Stimulated activated CD4-positive, alpha-beta T cell treated with anti-CD3 and anti-CD28 coated beads, TNF-alpha, amount 100 ng/mL, for 24 hours (primary cell): ENCODE data around the gene SMC1B.
"Not testable (repeated sequence)": the region's sequence is repeated elsewhere in the genome, so short reads cannot be mapped to it uniquely, and the experiment has no call there.

Experiments
- DNase-seq, 3 experiments: peaks; one replicate each; pipeline ENCODE4 v3.0.0-alpha.2; 2020; ENCODE audit warnings: low read depth in 3 of 3

Gene SMC1B

DNA sequence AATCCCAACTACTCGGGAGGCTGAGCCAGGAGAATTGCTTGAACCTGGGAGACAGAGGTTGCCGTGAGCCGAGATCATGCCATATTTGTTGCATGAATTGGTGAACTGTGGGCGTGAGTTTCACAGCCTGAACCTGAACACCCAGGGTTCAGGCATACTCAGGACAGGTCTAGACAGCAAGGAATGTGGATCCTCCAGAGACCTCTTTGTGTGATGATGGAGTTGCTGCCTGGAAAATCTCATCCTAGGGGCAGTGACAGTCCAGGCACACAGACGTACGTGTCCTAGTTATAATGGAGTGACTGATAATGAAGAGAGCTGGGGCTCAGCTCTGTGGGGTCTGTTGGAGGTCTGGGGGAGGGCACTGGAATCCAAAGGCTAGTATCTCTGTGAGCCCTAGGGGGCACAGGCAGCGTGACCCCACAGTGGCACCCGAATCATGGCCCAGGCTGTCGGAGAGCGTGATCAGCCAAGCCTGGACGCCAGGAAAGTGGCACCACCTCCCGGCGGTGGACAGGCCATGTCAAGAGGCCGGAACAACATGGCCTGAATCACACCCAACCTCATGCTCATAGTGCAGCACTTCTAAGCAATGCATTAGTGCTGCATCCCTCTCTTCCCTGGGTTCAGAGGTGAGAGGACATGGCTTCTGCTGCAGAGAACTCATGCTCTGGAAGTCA, 31.8 kb upstream of the SMC1B start:
- DNase-seq = no peak

DNA sequence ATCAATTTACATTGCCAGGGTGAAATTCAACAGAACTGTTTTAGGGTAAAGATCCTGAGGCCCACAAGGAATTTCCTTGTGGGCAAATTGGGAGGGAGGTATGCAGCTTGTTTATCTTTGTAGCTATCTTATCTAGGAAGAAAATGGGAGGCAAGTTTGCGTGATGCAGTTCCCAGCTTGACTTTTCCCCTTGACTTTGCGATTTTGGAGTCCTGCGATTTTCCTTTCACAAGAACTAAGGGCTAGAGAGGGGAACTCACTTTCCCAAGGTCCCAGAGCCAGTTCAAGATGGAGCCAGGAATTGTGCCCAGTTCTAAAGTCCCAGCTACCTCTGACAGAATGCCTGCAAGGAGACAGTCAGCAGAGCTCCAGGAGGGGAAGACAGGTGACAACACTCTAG, 30.8 kb upstream of the SMC1B start:
- DNase-seq = no peak

DNA sequence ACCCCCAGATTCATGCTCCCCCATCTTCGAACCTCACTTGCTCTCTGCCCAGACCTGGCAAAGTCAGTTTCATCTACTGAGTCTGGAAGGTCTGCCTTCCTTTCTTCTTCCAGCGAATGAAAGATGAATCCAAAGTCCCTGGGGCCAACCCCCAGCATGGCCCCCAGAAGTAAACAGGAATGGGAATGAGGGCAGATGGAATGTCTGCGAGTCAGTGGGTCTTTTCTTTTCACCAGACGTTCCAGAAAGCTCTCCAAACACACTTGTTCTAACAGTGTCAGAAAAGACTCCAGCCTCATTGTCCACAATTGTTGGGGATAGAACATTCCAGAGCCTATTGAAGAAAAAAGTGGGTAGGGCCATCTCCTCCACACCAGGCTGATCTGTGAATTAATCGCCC, 28.7 kb upstream of the SMC1B start:
- DNase-seq = no peak

DNA sequence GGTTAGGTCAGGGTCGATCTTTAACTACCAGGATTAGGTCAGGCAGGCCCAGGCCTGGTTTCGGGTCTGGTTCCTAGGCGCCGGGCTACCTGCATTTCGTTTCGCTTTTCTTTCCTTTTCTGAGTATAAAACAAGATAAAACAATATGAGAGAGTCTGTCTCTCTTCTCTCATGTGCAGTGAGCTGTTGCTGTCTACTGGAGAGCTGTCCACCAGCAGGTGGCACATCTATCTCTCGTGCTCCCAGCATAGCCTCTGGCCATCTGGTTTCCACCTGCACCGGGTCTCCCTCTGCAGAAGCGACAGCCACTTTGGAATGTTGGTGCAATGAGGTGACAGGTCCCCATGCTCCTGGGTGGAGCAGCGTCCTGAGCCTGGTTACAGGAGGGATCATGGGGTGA, 27.7 kb upstream of the SMC1B start:
- peak in 1 of 3 experiments; percentile 18 for DNase-seq

DNA sequence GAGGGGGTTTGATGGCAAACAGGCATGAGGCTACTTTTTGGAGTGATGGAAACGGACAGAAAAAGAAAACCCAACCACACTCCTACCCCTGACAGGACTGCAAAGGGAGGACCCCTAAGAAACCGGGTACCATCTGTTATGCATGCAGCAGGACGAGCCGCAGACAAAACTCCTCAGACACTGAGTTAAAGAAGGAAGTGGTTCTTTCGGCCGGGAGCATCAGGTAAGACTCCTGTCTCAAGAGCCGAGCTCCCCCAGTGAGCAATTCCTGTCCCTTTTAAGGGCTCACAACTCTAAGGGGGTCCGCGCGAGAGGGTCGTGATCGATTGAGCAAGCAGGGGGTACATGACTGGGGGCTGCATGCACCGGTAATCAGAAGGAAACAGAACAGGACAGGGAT, 27.3 kb upstream of the SMC1B start:
- not testable (repeated sequence) for DNase-seq

DNA sequence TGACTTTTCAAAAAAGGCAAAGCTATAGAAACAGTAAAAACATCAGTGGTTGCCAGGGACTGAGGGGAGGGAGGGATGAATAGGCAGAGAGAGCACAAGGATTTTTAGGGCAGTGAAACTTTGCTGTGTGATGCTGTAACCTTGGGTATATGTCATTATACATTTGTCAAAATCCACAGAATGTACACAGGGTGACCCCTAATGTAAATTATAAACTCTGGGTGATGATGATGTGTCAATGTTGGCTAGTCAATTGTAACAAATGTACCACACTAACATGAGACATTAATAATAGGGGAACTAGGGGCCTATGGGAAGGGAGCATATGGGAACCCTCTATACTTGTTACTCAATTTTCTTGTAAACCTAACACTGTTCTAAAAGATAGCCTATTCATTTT, 24.9 kb upstream of the SMC1B start:
- DNase-seq = no peak

DNA sequence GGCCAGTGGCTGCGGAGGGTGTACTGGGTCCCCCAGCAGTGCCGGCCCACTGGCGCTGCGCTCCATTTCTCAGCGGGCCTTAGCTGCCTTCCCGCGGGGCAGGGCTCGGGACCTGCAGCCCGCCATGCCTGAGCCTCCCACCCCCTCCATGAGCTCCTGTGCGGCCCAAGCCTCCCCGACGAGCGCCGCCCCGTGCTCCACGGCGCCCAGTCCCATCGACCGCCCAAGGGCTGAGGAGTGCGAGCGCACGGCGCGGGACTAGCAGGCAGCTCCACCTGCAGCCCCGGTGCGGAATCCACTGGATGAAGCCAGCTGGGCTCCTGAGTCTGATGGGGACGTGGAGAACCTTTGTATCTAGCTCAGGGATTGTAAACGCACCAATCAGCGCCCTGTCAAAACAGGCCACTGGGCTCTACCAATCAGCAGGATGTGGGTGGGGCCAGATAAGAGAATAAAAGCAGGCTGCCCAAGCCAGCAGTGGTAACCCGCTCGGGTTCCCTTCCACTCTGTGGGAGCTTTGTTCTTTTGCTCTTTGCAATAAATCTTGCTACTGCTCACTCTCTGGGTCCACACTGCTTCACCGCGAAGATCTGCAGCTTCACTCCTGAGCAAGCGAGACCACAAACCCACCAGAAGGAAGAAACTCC, 23.6 kb upstream of the SMC1B start:
- DNase-seq = not testable (repeated sequence)

DNA sequence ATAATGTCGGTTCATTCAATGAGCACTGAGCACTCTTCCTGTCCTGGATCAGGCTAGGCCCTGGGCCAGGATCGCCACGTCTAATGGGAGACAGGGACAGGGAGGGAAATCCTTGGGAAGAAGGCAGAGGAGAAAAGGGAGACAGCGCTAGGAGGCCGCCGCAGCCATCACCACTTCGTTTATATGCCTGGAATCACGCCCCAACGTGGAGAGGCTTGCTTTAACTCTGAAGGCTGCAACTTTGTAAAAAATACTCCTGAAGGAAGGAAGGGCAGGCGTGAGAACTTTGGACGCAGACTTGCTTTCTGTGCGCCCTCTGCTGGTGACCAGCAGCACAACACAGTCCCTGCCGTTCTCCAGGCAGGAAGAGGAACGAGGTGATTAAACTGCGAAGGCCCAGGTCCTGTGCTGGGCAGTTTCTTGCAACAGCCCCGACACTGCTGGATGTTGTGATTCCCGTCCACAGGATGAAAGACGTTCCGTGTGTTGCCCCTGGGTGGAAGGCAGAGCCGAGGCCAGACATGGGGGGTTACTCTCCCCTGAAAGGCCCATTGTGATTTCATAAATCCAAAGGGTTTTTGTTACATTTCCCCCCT, 22.2 kb upstream of the SMC1B start:
- DNase-seq = peak; percentile 66 to 75 (median 67)

DNA sequence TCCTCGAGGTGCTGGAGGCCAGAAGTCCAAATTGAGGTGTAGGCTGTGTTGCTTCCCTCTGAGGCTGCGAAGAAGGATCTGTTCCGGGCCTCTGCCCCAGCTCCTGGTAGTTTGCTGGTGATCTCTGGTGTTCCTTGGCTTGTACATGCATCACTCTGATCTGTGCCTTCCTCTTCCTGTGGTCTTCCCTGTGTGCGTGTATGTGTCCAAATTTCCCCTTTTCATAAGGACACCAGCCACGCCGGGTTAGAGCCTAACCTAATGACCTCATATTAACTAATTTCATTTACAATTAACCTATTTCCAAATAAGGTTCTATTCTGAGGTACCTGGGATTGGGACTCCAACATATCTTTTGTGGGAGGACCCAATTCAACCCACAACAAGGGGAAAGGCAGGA, 21.6 kb upstream of the SMC1B start:
- no peak for DNase-seq

DNA sequence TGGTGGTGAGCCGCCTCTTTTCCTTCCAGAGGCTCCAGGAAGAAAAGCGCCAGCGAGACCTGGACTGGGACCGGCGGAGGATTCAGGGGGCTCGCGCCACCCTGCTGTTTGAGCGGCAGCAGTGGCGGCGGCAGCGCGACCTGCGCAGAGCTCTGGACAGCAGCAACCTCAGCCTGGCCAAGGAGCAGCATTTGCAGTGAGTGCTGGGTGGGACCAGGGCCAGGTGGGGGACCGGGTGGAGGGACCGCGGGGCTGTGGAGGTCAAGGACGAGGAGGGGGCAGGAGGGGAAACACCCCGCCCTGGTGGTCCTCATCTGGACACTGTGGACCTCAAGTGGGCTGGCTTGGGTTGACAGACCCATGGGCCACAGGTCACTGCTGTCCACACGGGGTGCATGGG, 17.5 kb upstream of the SMC1B start:
- no peak for DNase-seq

DNA sequence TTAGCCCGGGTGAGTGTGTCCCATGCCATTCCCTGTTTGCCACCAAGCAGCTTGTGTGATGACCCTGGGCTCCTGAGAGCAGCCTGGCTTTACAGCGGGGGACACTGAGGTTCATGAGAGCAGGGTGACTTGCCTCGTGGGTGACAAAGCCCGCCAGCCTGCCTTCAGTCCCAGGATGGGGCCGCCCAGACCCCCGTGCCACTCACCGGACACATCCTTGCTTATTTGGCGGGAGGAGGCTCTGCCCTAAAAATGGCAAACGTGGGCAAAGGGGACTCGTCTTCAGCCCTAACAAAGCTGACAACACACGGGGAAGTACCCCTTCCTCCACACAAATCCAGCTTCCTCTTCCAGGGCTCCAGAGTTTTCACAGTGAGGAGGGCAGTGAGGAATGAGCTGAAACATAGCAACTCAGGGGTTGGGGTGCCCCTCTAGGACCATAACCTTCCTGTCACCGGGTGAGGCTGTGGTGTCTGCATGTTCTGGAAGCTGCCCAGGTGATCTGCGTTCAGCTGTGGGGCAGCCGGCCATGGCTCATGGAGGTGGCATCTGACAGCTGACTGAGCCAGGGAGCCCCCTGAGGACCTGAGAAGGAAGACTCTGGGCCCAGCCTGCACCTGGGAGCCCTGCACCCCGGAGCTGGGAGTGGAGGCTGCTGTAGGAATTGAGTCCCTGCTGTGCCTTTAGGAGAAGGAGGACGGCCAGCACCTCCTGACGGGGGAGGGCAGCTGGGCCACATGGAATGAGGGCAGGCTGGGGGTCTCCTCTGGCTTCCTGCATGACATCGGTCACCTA, 16.8 kb upstream of the SMC1B start:
- no peak for DNase-seq

DNA sequence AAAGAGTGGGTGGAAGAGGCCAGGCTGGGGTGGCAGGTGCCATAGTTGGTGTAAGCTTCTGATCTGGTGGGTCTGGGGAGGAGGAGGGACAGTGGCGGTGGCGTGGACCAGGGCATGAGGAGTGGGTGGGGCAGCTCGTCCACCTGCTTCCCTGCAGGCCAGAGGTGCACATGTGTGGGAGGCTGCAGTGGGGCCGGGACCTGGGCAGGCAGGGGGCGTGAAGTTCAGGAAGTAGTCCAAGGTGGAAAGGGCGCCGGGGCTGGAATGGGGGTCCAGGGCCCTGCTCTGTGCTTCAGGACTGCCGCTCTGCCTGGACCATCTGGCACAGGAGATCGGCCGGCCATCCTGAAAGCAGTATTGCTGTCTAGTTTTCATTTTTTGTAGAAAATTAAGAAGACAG, 16.0 kb upstream of the SMC1B start:
- no peak for DNase-seq

DNA sequence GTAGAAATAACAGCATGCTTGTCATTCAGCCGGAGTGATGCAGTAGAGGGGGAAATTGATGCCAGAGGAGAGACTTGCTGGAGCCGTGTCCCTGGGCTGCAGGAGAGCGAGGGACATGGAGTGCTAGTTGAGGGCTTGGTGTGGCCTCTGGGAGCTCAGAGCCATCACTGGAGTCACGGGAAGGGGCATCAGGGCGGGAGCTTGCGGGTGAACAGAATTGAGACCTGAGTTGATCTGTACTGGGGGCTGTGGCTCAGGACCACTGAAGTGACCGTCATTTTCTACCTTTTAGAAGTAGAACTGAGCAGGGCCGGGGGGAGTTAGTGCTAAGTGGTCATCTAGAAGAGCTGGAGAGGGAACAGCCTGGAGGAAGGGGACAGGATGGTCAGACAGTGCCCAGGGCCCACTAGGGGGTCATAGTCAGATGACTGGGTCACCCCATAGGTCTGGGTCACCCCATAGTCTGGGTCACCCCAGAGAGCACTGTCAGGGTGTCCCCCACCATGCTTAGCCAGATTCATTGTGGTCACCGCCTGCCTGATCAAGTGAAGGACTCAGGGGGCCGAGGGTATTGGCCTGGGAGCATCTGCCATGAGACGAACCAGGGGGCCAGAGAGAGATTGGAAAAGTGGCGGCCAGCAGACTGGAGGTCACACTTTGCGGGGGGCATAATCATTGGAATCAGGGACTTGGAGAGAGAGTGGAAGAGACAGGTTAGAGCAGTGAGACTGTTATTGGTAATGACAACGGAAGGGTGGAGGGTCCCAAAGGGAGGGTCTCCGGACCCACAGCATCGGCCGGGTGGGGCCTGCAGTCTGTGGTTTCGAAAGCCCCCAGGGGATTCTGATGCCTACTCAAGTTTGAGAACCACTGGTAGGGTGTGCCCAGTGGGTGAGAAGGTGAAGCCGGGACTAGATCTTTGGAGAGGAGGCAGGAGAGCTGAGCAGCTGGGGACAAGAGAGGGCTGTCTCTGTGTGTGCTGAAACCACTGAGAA, 15.3 kb upstream of the SMC1B start:
- DNase-seq = no peak

DNA sequence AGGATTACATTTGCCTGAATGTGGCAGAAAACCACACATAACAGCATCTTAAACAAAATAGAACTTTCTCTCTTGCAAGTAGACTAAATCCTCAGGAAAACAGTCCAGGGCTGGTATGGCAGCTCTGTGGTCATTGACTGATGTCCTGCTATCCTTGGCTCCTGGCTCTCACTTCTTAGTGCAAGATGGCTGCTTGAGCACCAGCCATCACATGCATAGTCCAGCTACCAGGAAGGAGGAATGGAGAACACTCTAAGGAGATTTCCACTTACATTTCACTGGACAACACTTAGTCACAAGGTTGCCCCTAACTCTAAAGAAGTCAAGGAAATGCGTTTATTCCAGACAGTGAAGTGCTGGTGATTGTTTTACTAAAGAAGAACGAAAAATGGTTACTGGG, 13.7 kb upstream of the SMC1B start:
- no peak for DNase-seq

DNA sequence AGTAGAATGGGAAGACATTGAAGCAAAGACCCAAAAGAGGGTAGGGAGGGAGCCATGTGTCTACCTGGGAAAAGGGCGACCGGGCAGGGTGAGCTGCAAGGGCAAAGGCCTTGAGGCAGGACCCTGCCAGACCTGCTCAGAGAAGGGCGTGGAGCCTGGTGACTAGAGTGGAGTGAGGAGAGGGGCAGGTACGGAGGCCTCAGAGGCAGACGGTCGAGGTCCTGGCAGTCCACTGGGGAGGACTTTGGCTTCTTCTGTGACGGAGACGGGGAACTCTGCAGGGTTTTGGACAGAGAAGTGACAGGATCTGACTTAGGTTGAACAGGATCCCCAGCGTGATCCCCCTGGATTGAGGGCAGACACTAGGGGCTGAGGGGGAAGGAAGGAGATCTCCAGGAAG, 13.0 kb upstream of the SMC1B start:
- DNase-seq = no peak

DNA sequence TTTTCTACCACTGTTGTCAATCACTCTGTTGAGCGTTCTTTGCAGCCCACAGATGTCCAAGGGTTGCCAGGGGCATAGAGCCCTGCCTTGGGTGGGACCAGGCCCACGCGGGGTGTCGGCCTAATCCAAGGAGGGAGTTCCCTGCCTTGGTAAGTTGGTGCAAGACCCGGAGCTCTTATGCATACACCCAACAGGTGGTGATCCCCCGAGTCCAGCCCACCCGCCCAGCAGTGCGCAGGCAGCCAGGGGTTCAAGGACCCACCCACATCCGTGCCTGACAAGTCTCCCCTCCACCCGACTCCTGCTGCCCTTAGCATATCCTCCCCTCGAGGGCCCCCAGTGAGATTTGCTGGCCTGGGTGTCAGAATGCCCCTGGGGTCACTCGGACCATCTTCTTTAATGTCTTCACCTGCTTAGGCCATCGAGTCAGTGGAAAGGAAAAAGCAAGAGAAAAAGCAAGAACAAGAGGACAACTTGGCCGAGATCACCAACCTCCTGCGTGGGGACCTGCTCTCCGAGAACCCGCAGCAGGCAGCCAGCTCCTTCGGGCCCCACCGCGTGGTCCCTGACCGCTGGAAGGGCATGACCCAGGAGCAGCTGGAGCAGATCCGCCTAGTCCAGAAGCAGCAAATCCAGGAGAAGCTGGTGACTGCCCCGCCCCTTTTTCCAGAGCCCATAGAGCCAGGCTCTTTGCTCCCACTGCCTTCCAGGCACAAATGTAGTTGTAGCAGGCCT, 12.3 kb upstream of the SMC1B start:
- DNase-seq = no peak

DNA sequence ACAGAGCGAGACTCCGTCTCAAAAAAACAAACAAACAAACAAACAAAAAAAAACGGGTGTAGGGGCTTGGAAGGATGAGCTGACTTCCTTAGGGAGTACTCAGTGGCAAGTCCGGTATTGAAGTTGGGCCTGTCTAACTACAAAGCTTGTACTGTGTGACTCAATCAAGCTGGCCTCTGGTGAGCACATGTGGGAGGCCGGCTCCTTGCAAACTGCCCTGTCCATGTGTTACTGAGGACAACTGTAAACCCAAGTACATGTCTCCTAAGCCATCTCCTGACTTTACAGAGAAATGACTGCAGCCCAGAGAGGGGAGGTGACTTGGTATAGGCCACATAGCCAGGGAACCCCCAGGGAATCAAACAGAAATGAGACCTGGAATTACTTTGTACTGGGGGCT, 11.7 kb upstream of the SMC1B start:
- no peak for DNase-seq

DNA sequence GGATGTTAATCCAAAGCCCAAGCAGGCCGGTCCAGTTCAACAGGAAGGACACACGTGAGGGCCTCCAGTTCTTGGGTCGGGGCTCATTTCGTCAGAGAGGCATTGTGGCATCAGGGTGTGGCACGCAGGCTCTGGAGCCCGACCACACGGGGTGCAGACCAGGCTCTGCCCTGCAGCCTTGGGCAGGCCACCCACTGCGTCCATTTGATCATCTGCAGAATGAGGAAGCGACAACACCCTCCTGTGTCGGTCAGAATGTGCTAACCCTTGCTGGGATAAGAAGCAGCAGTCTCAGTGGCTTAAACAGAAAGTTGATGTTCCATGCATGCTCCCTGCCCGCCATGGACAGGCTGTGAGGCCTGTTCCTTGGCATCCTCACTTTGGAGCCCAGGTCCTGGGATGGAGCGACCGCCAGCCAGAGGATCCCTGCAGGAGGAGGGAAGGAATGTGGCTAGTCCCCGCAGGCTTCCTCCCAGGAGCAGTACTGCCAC, 10.9 kb upstream of the SMC1B start:
- no peak for DNase-seq

DNA sequence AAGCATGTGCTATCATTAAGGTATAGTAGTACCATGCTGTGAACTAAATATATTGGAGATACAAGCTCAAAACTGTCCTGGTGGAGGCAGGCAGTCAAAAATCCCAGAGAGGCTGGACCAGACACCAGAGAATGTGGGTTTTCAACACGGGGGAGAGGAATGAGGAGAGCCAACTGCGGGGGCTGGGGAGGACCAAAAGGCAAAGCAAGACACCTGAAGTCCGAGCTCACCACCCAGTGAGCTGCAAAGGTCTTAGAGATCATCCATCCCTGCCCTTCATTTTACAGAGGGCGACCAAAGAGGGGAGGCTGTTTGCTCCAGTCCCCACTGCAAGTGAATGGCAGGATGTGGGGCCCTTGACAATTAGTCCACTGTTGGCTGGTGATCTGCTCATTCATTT, 10.1 kb upstream of the SMC1B start:
- no peak for DNase-seq

DNA sequence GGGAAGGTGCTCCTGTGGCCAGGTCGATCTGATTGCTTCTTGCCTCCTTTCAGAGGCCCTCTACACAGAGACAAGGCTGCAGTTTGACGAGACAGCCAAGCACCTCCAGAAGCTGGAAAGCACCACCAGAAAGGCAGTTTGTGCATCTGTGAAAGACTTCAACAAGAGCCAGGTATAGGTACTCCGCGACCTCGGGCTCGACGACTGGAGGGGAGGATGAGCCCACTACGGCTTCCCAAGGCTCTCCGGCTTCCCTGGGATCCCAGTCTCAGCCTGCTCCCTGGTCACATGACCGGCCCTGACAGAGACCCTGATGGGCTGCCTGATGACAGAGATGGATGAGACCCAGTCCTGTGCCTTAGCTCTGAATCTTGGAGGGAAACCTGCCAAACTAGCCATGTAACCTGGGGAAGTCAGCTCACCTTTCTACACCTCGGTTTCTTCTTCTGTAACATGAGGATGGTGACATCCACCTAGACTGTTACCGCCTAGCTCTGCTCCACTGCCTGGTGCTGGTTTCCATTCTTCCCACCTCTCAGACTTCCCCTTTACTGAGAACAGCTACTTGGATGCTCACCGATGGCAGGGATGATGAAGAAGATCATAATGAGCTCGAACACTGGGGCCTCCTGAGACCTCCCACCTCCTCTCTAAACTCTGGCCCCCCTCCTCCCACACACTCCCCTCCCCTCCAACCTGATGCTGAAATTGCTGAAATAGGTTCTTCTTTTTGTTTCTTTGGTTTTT, 9.0 kb upstream of the SMC1B start:
- no peak for DNase-seq
